HG02970 (cell line): ENCODE results near the gene GPR33.
"Not testable (repeated sequence)": the region's sequence is repeated elsewhere in the genome, so short reads cannot be mapped to it uniquely, and the experiment has no call there.

Experiments used
- ATAC-seq: cut with Tn5 transposase; IDR thresholded peaks from one replicate; pipeline ENCODE4 v1.9.1; 2021; ENCODE audit warnings: mild to moderate bottlenecking, moderate library complexity, moderate number of reproducible peaks; ENCODE audit not compliant: unreplicated experiment, low FRiP score

Gene GPR33

DNA sequence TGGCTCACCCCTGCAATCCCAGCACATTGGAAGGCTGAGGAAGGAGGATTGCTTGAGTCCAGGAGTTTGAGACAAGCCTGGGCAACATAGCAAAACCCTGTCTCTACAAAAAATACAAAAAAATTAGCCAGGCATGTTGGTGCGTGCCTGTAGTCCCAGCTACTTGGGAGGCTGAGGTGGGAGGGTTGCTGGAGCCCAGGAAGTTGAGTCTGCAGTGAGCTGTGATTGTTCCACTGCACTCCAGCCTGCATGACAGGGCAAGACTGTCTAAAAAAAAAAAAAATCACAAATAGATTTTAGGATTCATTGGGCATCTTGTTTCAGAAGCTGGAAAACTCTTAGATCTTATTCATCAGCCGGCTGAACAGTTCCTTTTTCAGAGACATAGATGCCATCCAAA is 25.4 kb downstream of the GPR33 start:
- not testable (repeated sequence) for ATAC-seq

GRCh38 chr14:31461545-31461944 is 26.3 kb downstream of the GPR33 start:
- ATAC-seq: no peak

- no peak for ATAC-seq
These were observed 29.9 kb downstream of the GPR33 start for GRCh38 chr14:31457665-31458659.

DNA sequence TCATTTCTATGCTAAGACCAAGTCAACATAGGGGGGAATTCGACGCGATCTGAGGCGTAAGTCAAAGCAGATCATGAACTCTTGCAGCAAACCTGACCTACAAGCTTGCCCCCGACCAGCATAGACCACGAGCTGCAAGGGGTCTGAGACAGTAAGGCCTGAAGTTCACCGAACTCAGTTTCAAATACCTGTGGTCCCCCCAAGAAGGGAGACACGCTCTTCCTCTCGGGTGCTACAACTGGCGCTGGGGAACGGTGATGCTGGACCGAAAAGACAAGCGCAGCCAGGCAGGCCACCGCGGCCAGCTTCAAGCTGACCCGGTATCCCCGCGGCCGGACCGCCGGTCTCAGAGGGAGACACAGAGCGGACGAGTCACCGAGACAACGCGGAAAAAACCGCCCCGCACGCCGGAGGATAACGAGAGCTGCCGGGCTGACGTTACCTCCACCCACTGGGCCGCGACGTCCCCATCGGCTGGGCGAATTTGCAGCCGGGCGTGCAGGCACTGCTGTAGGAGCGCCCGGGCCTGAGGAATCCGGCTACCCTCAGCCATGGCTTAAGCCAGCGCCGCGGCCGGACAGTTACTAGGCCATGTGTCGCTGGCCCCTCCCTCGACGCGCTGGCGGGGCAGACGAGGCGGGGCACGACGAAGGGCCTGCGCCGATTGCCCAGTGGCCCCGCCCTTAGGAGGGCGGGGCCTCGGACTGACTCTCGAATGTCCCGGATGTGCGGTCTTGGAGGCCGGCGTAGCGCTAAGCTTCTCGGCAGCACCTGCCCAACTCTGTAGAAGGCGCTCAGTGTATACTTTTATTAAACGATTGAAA is 30.8 kb downstream of the GPR33 start, which contains the start of gene DTD2:
Gene DTD2, minus strand, starts transcription at position 666 of the 824 bp plus-strand sequence. Its CDS starts 113 bp downstream, at position 553.
- ATAC-seq: peak; percentile 98

DNA sequence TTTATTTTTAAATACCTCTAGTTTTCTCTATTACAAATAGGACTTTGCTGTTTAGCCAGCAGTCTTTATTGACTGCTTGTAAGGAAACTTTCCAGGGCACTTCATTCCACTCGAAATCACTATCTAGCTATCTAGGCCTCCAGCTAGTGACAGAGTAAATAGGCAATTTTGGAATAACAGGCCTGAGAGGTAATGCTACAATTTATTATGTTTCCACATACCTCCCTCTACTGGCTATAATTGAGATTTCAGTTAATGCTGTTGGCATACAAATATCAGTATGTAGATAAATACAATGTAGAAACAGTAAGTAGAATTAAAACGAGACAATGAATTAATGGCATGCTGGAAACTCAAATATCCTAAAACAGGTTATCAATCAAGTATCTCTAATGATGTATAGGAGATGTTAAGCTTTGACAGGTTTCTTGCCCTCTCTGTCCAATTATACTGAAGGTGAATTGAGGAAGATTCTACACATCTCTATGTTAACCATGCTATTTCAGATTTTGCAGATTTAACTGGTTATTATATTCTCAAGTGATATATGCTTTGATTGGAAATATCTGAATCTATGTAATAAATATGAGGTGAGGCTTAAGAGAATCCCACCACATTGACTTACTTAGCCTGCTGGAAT is 37.7 kb downstream of the GPR33 start:
- no peak for ATAC-seq

GRCh38 chr14:31449136-31449535 is 38.7 kb downstream of the GPR33 start:
- ATAC-seq: no peak

DNA sequence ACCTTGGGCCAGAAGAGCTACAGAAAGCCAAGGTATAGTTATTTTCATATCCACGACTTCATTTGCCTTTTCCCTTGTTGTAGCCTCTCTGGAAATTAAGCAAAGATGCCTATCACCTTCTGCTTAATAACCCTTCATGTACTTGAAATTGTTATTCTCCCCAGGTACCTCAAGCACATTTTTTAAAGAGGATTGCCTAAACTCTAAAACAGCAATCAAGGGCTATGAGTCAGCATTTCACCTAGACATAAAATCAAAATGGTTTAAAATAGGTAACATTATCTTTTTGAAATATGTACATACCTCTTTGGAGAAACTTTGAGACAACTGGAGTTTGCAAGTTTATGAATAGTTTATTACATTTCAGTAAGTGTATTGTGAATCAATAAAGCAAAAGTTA is 42.1 kb downstream of the GPR33 start:
- no peak for ATAC-seq

- no peak for ATAC-seq
These were observed 45.6 kb downstream of the GPR33 start for GRCh38 chr14:31442284-31442683.

- ATAC-seq: no peak
These were observed 46.3 kb downstream of the GPR33 start for GRCh38 chr14:31441273-31442111.

- no peak for ATAC-seq
These were observed 47.6 kb downstream of the GPR33 start for GRCh38 chr14:31440280-31440679.

- ATAC-seq: no peak
These were observed 48.3 kb downstream of the GPR33 start for GRCh38 chr14:31439561-31439960.

DNA sequence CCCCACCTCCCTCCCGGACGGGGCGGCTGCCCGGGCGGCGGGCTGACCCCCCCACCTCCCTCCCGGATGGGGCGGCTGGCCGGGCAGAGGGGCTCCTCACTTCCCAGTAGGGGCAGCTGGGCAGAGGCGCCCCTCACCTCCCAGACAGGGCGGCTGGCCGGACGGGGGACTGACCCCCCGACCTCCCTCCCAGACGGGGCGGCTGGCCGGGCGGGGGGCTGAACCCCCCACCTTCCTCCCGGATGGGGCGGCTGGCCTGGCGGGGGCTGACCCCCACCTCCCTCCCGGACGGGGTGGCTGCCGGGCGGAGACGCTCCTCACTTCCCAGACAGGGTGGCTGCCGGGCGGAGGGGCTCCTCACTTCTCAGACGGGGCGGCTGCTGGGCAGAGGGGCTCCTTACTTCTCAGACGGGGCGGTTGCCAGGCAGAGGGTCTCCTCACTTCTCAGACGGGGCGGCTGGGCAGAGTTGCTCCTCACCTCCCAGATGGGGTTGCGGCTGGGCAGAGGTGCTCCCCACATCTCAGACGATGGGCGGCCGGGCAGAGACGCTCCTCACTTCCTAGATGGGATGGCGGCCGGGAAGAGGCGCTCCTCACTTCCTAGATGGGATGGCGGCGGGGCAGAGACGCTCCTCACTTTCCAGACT is 50.7 kb downstream of the GPR33 start:
- ATAC-seq: not testable (repeated sequence)

- ATAC-seq: no peak
These were observed 52.6 kb downstream of the GPR33 start for GRCh38 chr14:31435276-31435675.
